K562 (cell line): ENCODE data around the gene EIF2S1. TPM values are rescaled to one million over a fixed set of nuclear protein-coding genes. Genes with fewer than 3 reads are reported as not detected.

ENCODE experiments used
- ADNP ChIP-seq: fragments of 200-800 bp; sonication (Bioruptor generic); IDR thresholded peaks from 2 replicates; pipeline ENCODE4 v1.6.1; 2016; ENCODE audit warnings: missing genetic modification characterization, missing compliant biosample characterization
- DACH1 ChIP-seq: fragments of 450-650 bp; IDR thresholded peaks from 2 replicates; pipeline ENCODE4 v1.6.1; 2018; ENCODE audit not compliant: partially characterized antibody
- DNMT1 ChIP-seq: fragments of 450-650 bp; IDR thresholded peaks from 2 replicates; pipeline ENCODE4 v1.6.1; 2016; ENCODE audit warnings: antibody characterized with exemption, mild to moderate bottlenecking
- NBN ChIP-seq: fragments of 450-650 bp; IDR thresholded peaks from 2 replicates; pipeline ENCODE4 v1.6.1; 2016; ENCODE audit warnings: low read depth, mild to moderate bottlenecking
- RFX1 ChIP-seq: fragments of 450-650 bp; IDR thresholded peaks from 2 replicates; pipeline ENCODE4 v1.6.1; 2016; ENCODE audit warnings: mild to moderate bottlenecking, moderate library complexity
- polyA plus RNA-seq, 8 experiments: library from polyadenylated mRNA; depleted of rRNA in 4 of 8; stranded (reverse) in 5 of 8; unstranded in 3 of 8; fragments of >200 nt; fragmentation: Nextera tagmentation in 2 of 8; fragmentation: Illumina TruSeq in 1 of 8; extraction: Ambion mirVana in 2 of 8; extraction: Trizol in 1 of 8; gene quantifications; 2 replicates each; pipeline versions ENCODE4 v1.2.1 to v1.2.3, GENCODE V29; 2011 to 2014; ENCODE audit warnings: inconsistent platforms in 1 of 8, missing spikeins in 1 of 8
- total RNA-seq, 7 experiments: library from RNA; depleted of rRNA in 6 of 7; stranded (reverse); fragments of >200 nt in 6 of 7; fragmentation: Illumina TruSeq in 2 of 7; extraction: Trizol in 2 of 7; gene quantifications; 2 replicates each; pipeline versions ENCODE4 v1.2.1 to v1.2.3, GENCODE V29; 2011 to 2021; ENCODE audit warnings: low replicate concordance in 1 of 7
- TF ChIP-seq, protein P1 (sequence below): fragments of 450-650 bp; formaldehyde crosslinking; IDR thresholded peaks from 2 replicates; pipeline ENCODE4 v1.4.0; 2022; ENCODE audit warnings: missing genetic modification characterization
- TF ChIP-seq, protein P2 (sequence below): sonication (generic); formaldehyde crosslinking; IDR thresholded peaks from 2 replicates; pipeline ENCODE4 v1.8.0; 2022; ENCODE audit warnings: mild to moderate bottlenecking, missing genetic modification reagents
- TF ChIP-seq, protein P3 (sequence below): fragments of 450-650 bp; formaldehyde crosslinking; conservative IDR thresholded peaks from 2 replicates; pipeline ENCODE4 v1.4.0; 2022; ENCODE audit warnings: mild to moderate bottlenecking, missing genetic modification characterization
- TF ChIP-seq, protein P4 (sequence below), 2 experiments: fragments of 450-650 bp in 1 of 2; sonication (generic) in 1 of 2; formaldehyde crosslinking; conservative IDR thresholded peaks; 2 replicates each; pipeline versions ENCODE4 v1.4.0 to v1.8.1; 2020 to 2022; ENCODE audit warnings: mild to moderate bottlenecking in 1 of 2, missing genetic modification reagents in 1 of 2
- TF ChIP-seq, protein P5 (sequence below): fragments of 450-650 bp; IDR thresholded peaks from 2 replicates; pipeline ENCODE4 v1.7.0; 2016; ENCODE audit warnings: borderline replicate concordance

The EIF2S1 gene
- total and polyA plus RNA-seq, 9 of the 15 experiments (the other 6 are each of a cell fraction or from before 2014, with no cell fraction given) = 216 to 1,018 (median 332) TPM

DNA sequence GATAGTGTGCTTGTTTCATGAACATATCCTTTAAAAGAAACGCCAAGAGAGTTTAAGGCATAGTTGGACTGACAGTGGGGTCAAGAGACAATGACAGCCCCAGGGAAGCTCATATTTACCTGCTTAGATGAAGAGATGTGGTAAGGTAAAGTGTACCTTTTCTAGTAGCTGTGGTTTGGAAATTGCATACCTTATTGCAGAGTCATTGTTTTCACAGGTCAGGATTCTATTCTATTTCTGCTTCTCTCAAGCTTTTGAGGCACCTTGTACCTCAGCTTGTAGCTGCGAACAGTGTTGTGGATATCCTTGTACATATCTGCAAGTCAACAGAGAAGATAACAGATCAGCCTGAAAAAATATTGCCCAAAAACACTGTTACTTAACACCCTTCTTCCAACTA is 48.3 kb upstream of the EIF2S1 start (continued):
- TF ChIP-seq, protein P1, sequence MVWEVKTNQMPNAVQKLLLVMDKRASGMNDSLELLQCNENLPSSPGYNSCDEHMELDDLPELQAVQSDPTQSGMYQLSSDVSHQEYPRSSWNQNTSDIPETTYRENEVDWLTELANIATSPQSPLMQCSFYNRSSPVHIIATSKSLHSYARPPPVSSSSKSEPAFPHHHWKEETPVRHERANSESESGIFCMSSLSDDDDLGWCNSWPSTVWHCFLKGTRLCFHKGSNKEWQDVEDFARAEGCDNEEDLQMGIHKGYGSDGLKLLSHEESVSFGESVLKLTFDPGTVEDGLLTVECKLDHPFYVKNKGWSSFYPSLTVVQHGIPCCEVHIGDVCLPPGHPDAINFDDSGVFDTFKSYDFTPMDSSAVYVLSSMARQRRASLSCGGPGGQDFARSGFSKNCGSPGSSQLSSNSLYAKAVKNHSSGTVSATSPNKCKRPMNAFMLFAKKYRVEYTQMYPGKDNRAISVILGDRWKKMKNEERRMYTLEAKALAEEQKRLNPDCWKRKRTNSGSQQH (CRISPR knock-in tag) = no peak
- TF ChIP-seq, protein P2, sequence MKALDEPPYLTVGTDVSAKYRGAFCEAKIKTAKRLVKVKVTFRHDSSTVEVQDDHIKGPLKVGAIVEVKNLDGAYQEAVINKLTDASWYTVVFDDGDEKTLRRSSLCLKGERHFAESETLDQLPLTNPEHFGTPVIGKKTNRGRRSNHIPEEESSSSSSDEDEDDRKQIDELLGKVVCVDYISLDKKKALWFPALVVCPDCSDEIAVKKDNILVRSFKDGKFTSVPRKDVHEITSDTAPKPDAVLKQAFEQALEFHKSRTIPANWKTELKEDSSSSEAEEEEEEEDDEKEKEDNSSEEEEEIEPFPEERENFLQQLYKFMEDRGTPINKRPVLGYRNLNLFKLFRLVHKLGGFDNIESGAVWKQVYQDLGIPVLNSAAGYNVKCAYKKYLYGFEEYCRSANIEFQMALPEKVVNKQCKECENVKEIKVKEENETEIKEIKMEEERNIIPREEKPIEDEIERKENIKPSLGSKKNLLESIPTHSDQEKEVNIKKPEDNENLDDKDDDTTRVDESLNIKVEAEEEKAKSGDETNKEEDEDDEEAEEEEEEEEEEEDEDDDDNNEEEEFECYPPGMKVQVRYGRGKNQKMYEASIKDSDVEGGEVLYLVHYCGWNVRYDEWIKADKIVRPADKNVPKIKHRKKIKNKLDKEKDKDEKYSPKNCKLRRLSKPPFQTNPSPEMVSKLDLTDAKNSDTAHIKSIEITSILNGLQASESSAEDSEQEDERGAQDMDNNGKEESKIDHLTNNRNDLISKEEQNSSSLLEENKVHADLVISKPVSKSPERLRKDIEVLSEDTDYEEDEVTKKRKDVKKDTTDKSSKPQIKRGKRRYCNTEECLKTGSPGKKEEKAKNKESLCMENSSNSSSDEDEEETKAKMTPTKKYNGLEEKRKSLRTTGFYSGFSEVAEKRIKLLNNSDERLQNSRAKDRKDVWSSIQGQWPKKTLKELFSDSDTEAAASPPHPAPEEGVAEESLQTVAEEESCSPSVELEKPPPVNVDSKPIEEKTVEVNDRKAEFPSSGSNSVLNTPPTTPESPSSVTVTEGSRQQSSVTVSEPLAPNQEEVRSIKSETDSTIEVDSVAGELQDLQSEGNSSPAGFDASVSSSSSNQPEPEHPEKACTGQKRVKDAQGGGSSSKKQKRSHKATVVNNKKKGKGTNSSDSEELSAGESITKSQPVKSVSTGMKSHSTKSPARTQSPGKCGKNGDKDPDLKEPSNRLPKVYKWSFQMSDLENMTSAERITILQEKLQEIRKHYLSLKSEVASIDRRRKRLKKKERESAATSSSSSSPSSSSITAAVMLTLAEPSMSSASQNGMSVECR (CRISPR knock-in tag) = no peak
- TF ChIP-seq RFX1 (no peak), ADNP (tag) (no peak), DNMT1 (no peak), NBN (no peak), DACH1 (no peak)
- TF ChIP-seq, protein P3, sequence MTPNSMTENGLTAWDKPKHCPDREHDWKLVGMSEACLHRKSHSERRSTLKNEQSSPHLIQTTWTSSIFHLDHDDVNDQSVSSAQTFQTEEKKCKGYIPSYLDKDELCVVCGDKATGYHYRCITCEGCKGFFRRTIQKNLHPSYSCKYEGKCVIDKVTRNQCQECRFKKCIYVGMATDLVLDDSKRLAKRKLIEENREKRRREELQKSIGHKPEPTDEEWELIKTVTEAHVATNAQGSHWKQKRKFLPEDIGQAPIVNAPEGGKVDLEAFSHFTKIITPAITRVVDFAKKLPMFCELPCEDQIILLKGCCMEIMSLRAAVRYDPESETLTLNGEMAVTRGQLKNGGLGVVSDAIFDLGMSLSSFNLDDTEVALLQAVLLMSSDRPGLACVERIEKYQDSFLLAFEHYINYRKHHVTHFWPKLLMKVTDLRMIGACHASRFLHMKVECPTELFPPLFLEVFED (CRISPR knock-in tag) = no peak
- TF ChIP-seq, protein P4, sequence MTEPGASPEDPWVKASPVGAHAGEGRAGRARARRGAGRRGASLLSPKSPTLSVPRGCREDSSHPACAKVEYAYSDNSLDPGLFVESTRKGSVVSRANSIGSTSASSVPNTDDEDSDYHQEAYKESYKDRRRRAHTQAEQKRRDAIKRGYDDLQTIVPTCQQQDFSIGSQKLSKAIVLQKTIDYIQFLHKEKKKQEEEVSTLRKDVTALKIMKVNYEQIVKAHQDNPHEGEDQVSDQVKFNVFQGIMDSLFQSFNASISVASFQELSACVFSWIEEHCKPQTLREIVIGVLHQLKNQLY (CRISPR knock-in tag; conservative IDR thresholded peaks at IDR 0.05) = no peak
- TF ChIP-seq, protein P5, sequence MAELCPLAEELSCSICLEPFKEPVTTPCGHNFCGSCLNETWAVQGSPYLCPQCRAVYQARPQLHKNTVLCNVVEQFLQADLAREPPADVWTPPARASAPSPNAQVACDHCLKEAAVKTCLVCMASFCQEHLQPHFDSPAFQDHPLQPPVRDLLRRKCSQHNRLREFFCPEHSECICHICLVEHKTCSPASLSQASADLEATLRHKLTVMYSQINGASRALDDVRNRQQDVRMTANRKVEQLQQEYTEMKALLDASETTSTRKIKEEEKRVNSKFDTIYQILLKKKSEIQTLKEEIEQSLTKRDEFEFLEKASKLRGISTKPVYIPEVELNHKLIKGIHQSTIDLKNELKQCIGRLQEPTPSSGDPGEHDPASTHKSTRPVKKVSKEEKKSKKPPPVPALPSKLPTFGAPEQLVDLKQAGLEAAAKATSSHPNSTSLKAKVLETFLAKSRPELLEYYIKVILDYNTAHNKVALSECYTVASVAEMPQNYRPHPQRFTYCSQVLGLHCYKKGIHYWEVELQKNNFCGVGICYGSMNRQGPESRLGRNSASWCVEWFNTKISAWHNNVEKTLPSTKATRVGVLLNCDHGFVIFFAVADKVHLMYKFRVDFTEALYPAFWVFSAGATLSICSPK = no peak
